ENCODE measurements around the gene BLM.

DNA sequence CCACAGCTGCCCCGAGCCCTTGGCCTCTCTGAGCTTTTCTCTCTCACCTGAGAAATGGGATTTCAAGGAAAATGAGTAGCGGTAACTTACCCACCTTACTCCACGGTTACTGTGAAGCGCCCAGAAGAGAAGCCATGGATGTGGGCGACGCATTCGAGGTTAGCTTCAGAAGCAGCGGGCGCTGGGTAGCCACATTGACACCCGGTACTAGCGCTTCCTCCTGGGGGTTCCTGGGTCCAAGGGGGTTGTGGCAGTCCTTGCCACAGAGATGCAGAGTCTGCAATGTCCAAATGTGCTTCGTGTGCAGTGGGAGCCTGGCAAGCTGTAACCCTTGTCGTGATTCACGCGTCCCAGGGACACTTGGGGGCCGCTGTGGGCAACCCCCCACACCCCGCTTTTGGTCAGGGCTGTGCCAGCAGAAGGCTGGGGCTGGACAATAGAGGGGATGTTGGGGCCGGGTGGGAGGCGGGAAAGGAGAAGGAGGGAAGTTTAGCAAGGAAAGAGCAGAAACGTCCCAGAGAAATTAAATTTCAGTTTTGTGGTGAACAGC lies 109.8 kb downstream of the BLM start:
- TF ChIP-seq MAX (IDR thresholded peaks at IDR 0.05; ENCODE audit: low read depth, low read length) (no peak), RELA (IDR thresholded peaks at IDR 0.05; ENCODE audit: borderline replicate concordance, partially characterized antibody) (no peak), ZSCAN29 (IDR thresholded peaks at IDR 0.05) (no peak)
- TF ChIP-seq, protein P1, sequence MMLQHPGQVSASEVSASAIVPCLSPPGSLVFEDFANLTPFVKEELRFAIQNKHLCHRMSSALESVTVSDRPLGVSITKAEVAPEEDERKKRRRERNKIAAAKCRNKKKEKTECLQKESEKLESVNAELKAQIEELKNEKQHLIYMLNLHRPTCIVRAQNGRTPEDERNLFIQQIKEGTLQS (IDR thresholded peaks at IDR 0.05; ENCODE audit: borderline replicate concordance, extremely low read depth, low read depth, low read length): no peak

Measured in GM12878 (cell line).